BJ (cell line): ENCODE data around the gene RFTN2. TPM values are rescaled to one million over a fixed set of nuclear protein-coding genes. Genes with fewer than 3 reads are reported as not detected.
A peak's percentile ranks its signal among the peaks of the same experiment; 100 is the strongest.
"Not testable (repeated sequence)": the region's sequence is repeated elsewhere in the genome, so short reads cannot be mapped to it uniquely, and the experiment has no call there.

Source experiments
- CTCF ChIA-PET: fragments of 350-600 bp; formaldehyde crosslinking; extraction: SDS; loops from one replicate; lab custom pipeline; 2021; ENCODE audit warnings: antibody characterized with exemption, inconsistent platforms; lab: Yijun Ruan, JAX
- POLR2A ChIA-PET: fragments of 300-600 bp; sonication (Branson Sonifier 250); formaldehyde crosslinking; extraction: SDS; loops from one replicate; lab custom pipeline; 2021; ENCODE audit warnings: antibody characterized with exemption; lab: Charles Lee
- DNase-seq: peaks from one replicate; pipeline ENCODE4 v3.0.0-alpha.2; 2011; ENCODE audit warnings: low read depth
- H3K27me3 ChIP-seq: 2 replicates; pipeline ENCODE4 v1.6.0; 2011; ENCODE audit warnings: low read length; ENCODE audit not compliant: control insufficient read depth, insufficient read depth
- H3K36me3 ChIP-seq: 2 replicates; pipeline ENCODE4 v1.5.1; 2011; ENCODE audit warnings: low read length; ENCODE audit not compliant: control insufficient read depth, insufficient read depth
- H3K4me3 ChIP-seq: 2 replicates; pipeline ENCODE4 v1.5.1; 2011; ENCODE audit warnings: low read depth, mild to moderate bottlenecking, control low read depth, low read length
- CTCF ChIP-seq: IDR thresholded peaks from 2 replicates; pipeline ENCODE4 v1.5.1; 2011; ENCODE audit warnings: low read depth, mild to moderate bottlenecking, control low read depth, inconsistent platforms, low read length, moderate library complexity; ENCODE audit not compliant: insufficient read depth
- polyA minus RNA-seq: library from RNA; depleted of rRNA, polyadenylated mRNA; stranded (reverse); fragments of >200 nt; gene quantifications from 2 replicates; pipeline ENCODE4 v1.2.3, GENCODE V29; 2011; rRNA and poly(A)+ RNA removed
- polyA plus RNA-seq: library from polyadenylated mRNA; depleted of rRNA; stranded (reverse); fragments of >200 nt; gene quantifications from 2 replicates; pipeline ENCODE4 v1.2.3, GENCODE V29; 2011; rRNA removed

RFTN2 gene, protein sequence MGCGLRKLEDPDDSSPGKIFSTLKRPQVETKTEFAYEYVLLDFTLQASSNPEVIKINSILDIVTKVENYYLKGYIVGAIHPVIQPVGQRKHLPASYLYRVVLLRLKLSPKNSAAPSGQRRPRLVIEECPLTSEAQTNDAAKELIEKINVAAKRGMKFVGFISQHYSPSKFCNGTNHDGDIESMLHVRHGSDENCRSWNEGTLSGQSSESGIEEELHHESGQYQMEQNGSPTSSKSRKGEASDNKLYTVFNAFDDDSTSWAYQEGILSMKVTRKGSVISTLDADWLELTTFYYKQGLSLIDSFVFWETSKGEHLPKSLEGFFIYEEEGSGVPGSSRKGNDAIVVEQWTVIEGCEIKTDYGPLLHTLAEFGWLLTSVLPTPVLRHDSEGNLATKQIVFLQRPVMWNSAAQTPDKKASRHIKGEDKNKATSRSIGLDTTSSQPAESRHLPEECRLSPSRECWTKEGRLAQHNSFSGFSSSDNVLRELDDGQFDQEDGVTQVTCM
- polyA plus RNA-seq, result 0.04 and 0.16 TPM in 2 replicates
- polyA minus RNA-seq, result 0.72 TPM in 1 of 2 replicates, not detected in the other

DNA sequence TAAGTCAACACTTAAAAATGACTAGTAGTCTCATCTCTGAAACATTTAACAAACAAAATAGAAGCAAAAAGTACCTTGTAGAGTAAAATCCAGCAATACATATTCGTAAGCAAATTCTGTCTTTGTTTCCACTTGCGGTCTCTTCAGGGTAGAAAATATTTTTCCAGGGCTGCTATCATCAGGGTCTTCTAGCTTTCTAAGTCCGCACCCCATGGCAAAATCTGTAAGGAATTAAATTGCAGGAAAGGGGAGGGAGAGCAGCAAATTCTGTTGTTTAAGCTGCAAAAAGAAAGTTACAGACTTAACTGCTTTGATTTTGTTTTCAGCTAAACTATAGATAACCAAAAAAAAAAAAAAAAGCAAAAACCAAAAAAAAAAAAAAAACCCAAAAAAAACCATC, at the start of gene RFTN2:
Gene RFTN2 (minus strand): TSS at position 342 of the 400 bp plus-strand sequence. CDS start 129 bp downstream, at position 213.
- H3K4me3 ChIP-seq, result peak within 1 kb of the TSS; percentile 38

DNA sequence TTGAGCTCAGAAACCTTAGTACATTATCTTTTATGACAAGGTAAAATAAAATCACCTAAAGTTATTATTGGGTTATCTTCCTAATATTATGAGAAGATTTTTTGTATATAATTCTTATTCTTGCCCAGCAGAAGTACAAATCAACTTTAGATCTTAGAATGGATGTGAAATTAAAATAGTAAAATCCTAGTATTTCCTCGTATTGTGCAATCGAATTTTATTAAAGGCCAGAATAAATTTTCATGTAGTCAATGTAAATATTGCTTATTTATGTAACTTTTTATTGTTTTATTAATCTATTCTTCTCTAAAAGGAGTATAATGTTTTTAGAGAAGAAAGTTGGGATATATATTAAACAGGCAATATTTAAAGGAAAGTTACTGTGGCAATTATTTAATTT, 42.5 kb upstream of the RFTN2 start:
- Histone ChIP-seq H3K4me3 (no peak overlapping the region), H3K36me3 (no peaks in the 10 kb centered on the region), H3K27me3 (no peaks in the 10 kb centered on the region)
- no peak for DNase-seq
- ChIA-PET POLR2A (interaction anchor here (0.6 kb wide), 1 partner anchor 605 kb away, joined by 3 read pairs; no protein-coding TSS in a partner anchor), CTCF (no interaction called here)
- no peak for TF ChIP-seq CTCF

More for the DNA sequence above, at the start of gene RFTN2:
- TF ChIP-seq CTCF, result no peak
- ChIA-PET CTCF (no interaction called here), POLR2A (interaction anchor here (0.6 kb wide), 1 partner anchor 35 kb away, joined by 3 read pairs; no protein-coding TSS in a partner anchor)
- DNase-seq, result no peak
- no peaks in the 10 kb centered on the region for H3K27me3 ChIP-seq
- no peaks in the 10 kb centered on the region for H3K36me3 ChIP-seq

DNA sequence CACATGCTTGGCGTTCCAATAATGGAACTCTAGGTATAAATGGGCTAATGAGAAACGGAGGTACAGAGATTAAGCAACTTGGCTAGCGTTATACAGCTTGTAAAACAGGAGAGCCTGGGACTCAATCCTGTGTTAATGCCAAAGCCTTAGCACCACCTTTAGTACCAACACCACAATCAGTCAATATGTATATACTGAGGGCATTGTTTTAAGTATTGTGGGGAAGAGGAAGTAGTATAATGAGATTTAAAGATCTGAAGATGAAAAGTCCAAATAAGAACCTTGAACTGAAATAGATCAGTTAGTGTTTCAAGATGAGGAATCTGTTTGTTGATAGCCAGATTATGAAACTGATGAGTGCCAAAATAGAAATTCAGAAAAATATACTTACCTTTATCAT, 37.9 kb upstream of the RFTN2 start:
- ChIA-PET POLR2A (no interaction called here), CTCF (no interaction called here)
- Histone ChIP-seq H3K36me3 (no peaks in the 10 kb centered on the region), H3K4me3 (no peak overlapping the region), H3K27me3 (no peaks in the 10 kb centered on the region)
- no peak for DNase-seq
- no peak for TF ChIP-seq CTCF

DNA sequence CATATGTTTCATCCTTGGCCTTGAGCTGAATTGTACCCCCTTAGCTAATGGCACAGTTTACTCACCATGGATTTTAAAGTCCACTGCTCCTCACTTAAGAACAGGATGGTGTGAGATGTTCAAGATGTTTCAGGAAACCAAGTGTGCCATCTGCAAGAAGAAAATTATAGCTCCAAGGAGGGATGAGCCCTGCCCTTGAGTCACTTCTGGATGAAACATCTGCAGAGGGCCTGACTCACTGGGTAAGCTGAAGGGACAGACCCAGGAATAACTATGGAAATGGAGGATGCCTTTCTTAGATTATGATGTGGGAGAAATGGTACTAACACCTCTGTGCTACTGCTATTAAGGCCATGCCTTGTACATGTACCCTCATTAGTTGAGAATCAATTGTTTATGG, 36.2 kb upstream of the RFTN2 start:
- ChIA-PET CTCF (no interaction called here), POLR2A (no interaction called here)
- H3K27me3 ChIP-seq, result no peaks in the 10 kb centered on the region
- H3K36me3 ChIP-seq, result no peaks in the 10 kb centered on the region
- H3K4me3 ChIP-seq, result no peak overlapping the region
- DNase-seq, result no peak
- no peak for TF ChIP-seq CTCF

- no peaks in the 10 kb centered on the region for H3K27me3 ChIP-seq
- ChIA-PET POLR2A (no interaction called here), CTCF (no interaction called here)
- no peak for DNase-seq
- TF ChIP-seq CTCF, result no peak
- H3K36me3 ChIP-seq, result no peaks in the 10 kb centered on the region
- no peak overlapping the region for H3K4me3 ChIP-seq
Measured at GRCh38 chr2:197710424-197711042, 35.1 kb upstream of the RFTN2 start.

DNA sequence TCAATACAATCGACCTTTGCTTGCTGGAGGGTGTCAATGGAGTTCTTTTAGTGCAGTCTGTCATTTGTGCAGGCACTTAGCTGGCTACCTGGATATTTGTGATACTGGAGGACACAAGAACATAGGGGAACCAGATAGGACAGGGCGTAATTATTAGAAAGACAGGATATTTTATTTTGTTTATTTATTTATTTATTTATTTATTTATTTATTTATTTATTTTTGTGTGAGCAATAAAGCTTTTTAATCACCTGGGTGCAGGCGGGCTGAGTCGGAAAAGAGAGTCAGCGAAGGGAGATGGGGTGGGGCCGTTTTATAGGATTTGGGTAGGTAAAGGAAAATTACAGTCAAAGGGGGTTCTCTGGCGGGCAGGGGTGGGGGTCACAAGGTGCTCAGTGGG, 33.8 kb upstream of the RFTN2 start:
- CTCF ChIA-PET, DNase-seq, H3K36me3 ChIP-seq, H3K4me3 ChIP-seq, H3K27me3 ChIP-seq, POLR2A ChIA-PET: not testable (repeated sequence)
